NCI-H2227 (cell line): ENCODE data around the gene USB1.

Experiments
- DNase-seq: peaks from one replicate; lab custom pipeline; 2025; ENCODE audit not compliant: unreplicated experiment; lab: John Stamatoyannopoulos, UW

USB1 gene

GRCh38 chr16:58031016-58031800, 30.0 kb downstream of the USB1 start:
- no peak for DNase-seq

GRCh38 chr16:58032710-58033293, 31.6 kb downstream of the USB1 start:
- DNase-seq, result peak; percentile 47

- no peak for DNase-seq
These were observed 33.0 kb downstream of the USB1 start for GRCh38 chr16:58034128-58034685.

GRCh38 chr16:58034774-58035173, 33.6 kb downstream of the USB1 start:
- no peak for DNase-seq

- no peak for DNase-seq
These were observed 34.4 kb downstream of the USB1 start for GRCh38 chr16:58035356-58036170.

GRCh38 chr16:58036943-58037342, 35.7 kb downstream of the USB1 start:
- no peak for DNase-seq

- DNase-seq, result no peak
These were observed 36.3 kb downstream of the USB1 start for GRCh38 chr16:58037365-58038057.

GRCh38 chr16:58038219-58038641, 37.0 kb downstream of the USB1 start:
- no peak for DNase-seq

- DNase-seq, result no peak
These were observed 38.8 kb downstream of the USB1 start for GRCh38 chr16:58039829-58040495.

GRCh38 chr16:58040496-58040846, 39.3 kb downstream of the USB1 start:
- DNase-seq, result no peak

GRCh38 chr16:58040945-58041627, 39.9 kb downstream of the USB1 start:
- DNase-seq, result no peak

GRCh38 chr16:58041628-58041955, 40.4 kb downstream of the USB1 start:
- no peak for DNase-seq

GRCh38 chr16:58042001-58042885, 41.0 kb downstream of the USB1 start:
- no peak for DNase-seq

GRCh38 chr16:58042886-58043515, 41.8 kb downstream of the USB1 start:
- no peak for DNase-seq

GRCh38 chr16:58043571-58044155, 42.5 kb downstream of the USB1 start:
- DNase-seq, result no peak

- no peak for DNase-seq
These were observed 43.2 kb downstream of the USB1 start for GRCh38 chr16:58044266-58045019.

- DNase-seq, result no peak
These were observed 43.9 kb downstream of the USB1 start for GRCh38 chr16:58045096-58045495.
